HG02938 (cell line): ENCODE measurements around the gene CGB3.

Source experiments
- ATAC-seq: cut with Tn5 transposase; IDR thresholded peaks from one replicate; pipeline ENCODE4 v1.9.1; 2021; ENCODE audit warnings: mild to moderate bottlenecking, moderate library complexity; ENCODE audit not compliant: unreplicated experiment

Gene CGB3

GRCh38 chr19:48988860-48989259 lies 35.3 kb downstream of the CGB3 start:
- no peak for ATAC-seq

GRCh38 chr19:48988286-48988685 lies 35.8 kb downstream of the CGB3 start:
- no peak for ATAC-seq

- no peak for ATAC-seq
These were observed 36.8 kb downstream of the CGB3 start for GRCh38 chr19:48987323-48987722.

- no peak for ATAC-seq
These were observed 37.9 kb downstream of the CGB3 start for GRCh38 chr19:48986211-48986610.

GRCh38 chr19:48985711-48986110 lies 38.4 kb downstream of the CGB3 start:
- no peak for ATAC-seq

- ATAC-seq = no peak
These were observed 41.9 kb downstream of the CGB3 start for GRCh38 chr19:48982280-48982679.

- no peak for ATAC-seq
These were observed 47.1 kb downstream of the CGB3 start for GRCh38 chr19:48977061-48977460.

GRCh38 chr19:48975947-48976847 lies 47.9 kb downstream of the CGB3 start:
- no peak for ATAC-seq
